Globus pallidus (tissue), 1 donor: ENCODE data around the gene HIPK3.
"Not testable (repeated sequence)": the region's sequence is repeated elsewhere in the genome, so short reads cannot be mapped to it uniquely, and the experiment has no call there.

ENCODE experiments used
- DNase-seq: peaks from one replicate; pipeline ENCODE4 v3.0.0-alpha.2; 2015; ENCODE audit warnings: low spot score

Gene HIPK3

GRCh38 chr11:33257160-33257896, at the start of gene HIPK3:
TSS of gene HIPK3 (plus strand) at chr11:33257381.
- DNase-seq: peak; percentile 82

- DNase-seq: no peak
Observed at GRCh38 chr11:33207408-33207985, 49.7 kb upstream of the HIPK3 start.

DNA sequence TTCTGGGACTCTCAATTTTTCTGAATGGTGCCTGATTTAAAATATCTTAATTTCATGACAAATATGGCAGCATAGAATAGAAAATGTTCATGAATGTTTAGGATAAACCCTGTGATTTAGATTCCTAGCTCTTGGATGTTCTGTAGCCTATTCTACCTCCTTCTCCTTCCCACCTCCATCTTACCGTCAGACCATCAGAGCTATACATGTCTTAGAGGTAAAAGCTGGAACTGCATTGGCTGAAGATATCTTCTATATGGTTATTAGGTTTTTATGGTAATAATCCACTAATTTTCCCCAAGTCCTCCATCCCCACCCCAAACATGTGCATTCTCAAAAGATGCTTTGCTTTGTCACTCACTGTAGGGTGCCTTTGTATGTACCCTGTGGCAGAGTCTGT, 49.0 kb upstream of the HIPK3 start:
- DNase-seq: no peak

DNA sequence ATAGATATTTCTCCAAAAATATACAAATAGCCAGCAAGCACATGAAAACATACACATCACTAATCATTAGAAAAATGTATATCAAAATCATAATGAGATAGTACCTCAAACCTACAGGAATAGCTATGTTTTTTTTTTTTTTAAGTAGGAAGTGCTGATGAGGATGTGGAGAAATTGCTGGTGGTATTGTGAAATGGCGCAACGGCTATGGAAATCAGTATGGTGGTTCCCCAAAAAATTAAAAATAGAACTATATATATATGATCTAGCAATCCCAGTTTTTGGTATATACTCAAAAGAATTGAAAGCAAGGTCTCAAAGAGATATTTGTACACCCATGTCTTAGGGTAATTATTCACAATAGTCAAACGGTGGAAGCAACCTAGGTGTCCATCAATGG, 46.0 kb upstream of the HIPK3 start:
- DNase-seq: no peak

DNA sequence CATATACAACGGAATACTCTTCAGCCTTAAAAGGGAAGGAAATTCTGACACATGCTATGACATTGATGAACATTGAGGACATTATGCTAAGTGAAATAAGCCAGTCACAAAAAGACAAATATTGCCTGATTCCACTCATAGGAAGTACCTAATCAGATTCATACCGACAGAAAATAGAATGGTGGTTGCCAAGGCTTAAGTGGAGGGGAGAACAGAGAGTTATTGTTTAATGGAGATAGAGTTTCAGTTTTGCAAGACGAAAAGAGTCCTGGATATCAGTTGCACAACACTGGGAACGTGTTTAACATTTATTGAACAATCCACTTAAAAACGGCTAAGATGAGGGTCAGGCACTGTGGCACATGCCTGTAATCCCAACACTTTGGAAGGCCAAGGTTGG, 45.6 kb upstream of the HIPK3 start:
- no peak for DNase-seq

DNA sequence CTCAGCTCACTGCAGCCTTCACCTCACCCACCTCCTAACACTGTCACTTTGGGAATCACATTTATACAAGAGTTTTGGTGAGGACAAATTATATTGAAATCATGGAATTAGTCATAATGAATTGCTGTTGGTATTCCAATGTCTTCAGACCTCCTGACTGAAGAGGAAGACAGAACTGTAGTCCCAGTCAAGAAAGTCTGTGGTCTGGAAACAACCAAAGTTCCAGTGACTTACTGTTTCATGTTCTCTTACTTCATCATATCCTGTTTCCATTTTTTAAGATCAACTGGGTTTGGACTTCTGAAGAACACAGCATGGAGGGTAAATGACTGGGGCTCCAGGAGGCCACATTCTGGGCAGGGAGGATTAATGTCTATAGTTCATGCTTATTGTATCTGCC, 43.0 kb upstream of the HIPK3 start:
- no peak for DNase-seq

GRCh38 chr11:33214767-33215166, 42.4 kb upstream of the HIPK3 start:
- no peak for DNase-seq

DNA sequence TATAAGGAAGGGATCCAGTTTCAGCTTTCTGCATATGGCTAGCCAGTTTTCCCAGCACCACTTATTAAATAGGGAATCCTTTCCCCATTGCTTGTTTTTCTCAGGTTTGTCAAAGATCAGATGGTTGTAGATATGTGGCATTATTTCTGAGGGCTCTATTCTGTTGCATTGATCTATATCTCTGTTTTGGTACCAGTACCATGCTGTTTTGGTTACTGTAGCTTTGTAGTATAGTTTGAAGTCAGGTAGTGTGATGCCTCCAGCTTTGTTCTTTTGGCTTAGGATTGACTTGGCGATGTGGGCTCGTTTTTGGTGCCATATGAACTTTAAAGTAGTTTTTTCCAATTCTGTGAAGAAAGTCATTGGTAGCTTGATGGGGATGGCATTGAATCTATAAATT, 40.5 kb upstream of the HIPK3 start:
- DNase-seq: not testable (repeated sequence)

DNA sequence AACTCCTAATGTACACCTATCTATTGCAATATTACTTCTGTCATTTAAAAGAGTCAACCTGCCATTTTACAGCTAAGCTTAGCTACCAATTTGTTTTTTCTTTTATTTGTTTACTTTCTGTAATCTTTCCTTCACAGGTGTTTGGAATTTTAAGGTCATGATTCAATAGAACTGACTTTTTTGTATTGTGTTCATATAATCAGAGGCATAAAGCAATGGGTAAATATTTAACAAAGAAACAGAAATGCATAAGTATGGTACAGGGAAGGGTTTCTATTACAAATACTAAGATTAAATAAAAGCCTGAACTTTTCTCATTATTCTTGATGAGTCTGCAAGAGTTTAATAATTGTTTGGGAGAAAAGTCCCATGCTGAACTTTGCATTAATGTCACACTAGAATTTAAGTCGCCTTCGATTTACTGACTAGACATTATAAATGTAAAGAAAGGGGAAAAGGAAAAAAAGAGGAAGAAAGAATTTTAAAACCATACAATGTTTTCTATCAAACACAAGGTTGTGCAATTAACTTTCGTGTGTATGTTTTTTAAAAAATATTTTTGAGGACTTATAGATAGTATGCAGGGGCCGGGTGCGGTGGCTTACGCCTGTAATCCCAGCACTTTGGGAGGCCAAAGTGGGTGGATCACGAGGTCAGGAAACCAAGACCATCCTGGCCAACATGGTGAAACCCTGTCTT, 35.0 kb upstream of the HIPK3 start:
- DNase-seq: no peak

- DNase-seq: no peak
Observed at GRCh38 chr11:33225371-33225770, 31.8 kb upstream of the HIPK3 start.

- no peak for DNase-seq
Observed at GRCh38 chr11:33227578-33228261, 29.5 kb upstream of the HIPK3 start.

GRCh38 chr11:33234397-33235190, 22.6 kb upstream of the HIPK3 start:
- no peak for DNase-seq

DNA sequence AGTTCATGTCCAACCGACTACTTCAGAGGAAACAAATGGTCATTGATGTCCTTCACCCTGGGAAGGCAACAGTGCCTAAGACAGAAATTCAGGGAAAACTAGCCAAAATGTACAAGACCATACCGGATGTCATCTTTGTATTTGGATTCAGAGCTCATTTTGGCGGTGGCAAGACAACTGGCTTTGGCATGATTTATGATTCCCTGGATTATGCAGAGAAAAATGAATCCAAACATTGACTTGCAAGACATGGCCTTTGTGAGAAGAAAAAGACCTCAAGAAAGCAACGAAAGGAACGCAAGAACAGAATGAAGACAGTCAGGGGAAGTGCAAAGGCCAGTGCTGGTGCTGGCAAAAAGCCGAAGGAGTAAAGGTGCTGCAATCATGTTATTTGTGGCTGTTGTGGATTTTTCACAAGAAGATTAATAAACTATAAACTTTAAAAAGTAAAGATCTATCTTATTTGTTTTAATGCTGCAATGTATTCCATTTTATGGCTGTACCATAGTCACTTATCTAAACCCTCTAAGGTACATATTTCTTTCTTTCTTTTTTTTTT, 20.1 kb upstream of the HIPK3 start:
- no peak for DNase-seq

DNA sequence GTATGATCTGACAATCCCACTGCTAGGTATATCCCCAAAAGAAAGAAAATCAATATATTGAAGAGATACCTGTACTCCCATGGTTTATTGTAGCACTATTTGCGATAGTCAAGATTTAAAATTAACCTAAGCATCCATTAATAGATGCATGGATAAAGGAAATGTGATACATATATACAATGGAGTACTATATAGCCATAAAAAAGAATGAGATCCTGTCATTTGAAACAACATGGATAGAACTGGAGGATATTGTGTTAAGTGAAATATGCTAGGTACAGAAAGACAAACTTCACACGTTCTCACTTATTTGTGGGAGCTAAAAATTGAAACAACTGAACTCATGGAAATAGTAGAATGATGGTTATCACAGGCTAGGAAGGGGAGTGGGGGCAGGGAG, 14.6 kb upstream of the HIPK3 start:
- DNase-seq: no peak

DNA sequence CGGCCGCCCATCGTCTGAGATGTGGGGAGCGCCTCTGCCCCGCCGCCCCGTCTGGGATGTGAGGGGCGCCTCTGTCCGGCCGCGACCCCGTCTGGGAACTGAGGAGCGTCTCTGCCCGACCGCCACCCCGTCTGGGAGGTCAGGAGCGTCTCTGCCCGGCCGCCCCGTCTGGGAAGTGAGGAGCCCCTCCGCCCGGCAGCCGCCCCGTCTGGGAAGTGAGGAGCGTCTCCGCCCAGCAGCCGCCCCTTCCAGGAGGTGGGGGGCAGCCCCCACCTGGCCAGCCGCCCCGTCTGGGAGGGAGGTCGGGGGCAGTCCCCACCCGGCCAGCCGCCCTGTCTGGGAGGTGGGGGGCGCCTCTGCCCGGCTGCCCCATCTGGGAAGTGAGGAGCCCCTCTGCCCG, 13.5 kb upstream of the HIPK3 start:
- DNase-seq: not testable (repeated sequence)

DNA sequence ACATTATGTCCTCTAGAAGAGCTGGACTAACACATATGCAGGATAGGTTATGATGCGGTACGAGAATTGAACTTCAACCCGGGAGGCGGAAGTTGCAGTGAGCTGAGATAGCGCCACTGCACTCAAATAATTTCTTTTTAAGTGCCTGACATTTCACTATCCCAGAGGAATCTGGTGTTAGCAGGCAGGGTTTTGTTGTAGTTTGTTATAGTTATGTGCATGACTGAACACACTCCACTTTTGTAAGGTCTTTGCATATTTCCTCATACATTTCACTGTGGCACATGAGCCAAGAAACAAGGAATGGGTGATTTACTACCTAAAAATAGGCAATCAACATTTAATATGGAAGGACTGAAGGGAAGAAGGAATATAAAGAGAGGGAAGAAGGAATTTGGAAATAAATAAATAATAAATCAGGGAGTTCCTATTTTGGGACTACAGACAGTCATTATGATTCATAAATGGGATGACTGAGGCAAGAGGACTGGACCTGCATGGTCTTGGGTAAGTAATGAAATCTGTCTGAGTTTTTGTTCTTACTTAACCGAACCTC, 8.7 kb upstream of the HIPK3 start:
- DNase-seq: no peak

DNA sequence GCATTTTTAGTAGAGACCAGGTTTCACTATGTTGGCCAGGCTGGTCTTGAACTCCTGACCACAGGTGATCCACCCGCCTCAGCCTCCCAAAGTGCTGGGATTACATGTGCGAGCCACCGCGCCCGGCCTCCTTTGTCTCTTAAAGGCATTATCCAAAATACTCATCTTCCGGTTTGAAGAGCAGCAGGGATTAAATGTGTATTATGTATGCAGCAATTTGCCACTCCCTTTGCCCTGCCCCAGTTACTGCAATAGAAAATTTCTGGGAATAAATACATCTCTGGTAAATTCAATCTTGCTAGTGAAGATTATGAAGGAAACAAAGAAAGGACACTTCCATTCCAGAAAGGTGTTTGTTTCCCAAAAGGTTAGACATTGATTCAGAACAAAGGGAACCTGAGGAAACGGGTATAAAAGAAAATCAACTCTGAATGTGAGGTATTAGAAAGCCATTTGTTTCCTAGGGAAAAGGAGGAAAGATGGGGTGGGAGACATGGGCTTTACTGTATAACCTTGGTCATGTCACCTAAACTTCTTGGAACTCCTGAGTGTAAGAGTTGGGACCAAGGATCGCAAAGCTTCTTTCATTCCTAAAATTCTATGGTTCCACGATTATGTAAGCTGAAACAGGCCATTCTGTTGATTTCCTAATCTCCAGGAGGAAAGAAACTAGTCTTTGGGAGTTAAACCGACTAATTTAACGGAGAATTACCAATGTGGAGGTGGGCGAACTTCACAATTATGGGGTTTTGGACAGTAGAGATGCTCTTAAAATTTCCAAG, 959 bp upstream of the HIPK3 start:
- DNase-seq: no peak

DNA sequence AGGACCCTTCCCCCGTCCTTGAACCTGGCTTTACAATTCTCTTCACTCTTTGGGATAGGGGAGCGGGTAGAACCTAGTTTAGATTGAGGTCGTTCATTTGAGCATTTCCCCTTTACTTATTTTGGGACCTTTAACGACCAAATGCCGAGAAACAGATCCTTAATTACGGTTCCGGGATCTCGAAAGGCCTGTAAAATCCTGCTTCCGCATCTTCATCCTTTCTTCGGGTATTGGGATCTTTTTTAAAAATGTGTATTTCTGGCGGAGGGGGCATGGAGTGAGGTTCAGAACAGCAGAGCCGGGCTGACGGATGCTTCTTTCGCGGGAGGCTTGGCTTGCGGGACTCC, 395 bp upstream of the HIPK3 start:
- DNase-seq: no peak

DNA sequence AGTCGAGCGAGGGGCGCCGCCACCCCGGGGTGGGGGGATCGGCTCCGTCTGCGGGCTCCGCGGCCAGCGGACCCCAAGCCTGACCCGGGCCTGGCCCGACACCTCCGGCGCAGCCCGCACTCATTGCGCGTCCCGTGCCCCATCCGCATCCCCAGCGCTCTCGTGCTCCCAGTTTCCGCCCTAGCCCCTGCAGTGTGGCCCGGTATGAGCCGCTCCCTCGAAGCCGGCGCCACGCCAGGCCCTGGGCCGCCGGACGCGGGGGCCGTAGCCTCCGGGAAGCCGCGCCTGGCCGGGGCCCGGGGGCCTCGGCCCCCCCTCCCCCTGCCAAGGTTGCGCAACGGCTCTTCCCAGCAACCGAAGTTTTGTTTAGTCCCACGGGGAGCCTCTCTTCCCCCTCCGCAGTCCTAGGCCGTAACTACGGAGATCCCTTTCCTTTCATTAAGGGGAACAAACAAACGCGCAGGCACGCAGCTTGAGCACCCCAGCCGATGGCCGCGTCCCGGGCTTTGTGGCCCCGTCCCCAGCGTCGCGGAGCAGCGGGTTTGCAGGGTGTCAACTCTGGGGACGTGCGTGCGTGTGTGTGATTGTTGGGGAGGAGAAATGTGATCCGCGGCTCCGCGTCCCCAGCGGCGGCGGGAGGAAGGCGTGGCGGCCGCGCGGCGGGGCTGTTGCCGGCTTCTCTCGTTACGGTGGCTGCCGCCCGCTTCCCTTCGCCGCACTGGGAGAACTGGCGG, 883 bp downstream of the HIPK3 start:
- DNase-seq: peak; percentile 75

- DNase-seq: peak; percentile 61
Observed at GRCh38 chr11:33258631-33259205, 1.5 kb downstream of the HIPK3 start.
